Keratinocyte (primary cell): Measurements from ENCODE around the gene LHFPL6. TPM values are rescaled to one million over a fixed set of nuclear protein-coding genes. Genes with fewer than 3 reads are reported as not detected.

ENCODE experiments used
- DNase-seq: peaks from one replicate; pipeline ENCODE4 v3.0.0-alpha.2; 2011; ENCODE audit warnings: low read depth, missing footprints, low spot score
- FAIRE-seq: peaks from 2 replicates; lab custom pipeline; 2011; peaks lifted over from hg19 to GRCh38; lab: Jason Lieb, UNC
- H2AFZ ChIP-seq: 2 replicates; pipeline ENCODE4 v1.6.0; 2012; ENCODE audit warnings: low read length, control low read depth, inconsistent platforms; ENCODE audit not compliant: control insufficient read depth
- H3K27ac ChIP-seq: 2 replicates; pipeline ENCODE4 v1.5.1; 2011; ENCODE audit warnings: low read length; ENCODE audit not compliant: control insufficient read depth, insufficient read depth
- H3K27me3 ChIP-seq: 3 replicates; pipeline ENCODE4 v1.6.0; 2011; ENCODE audit warnings: low read length; ENCODE audit not compliant: control insufficient read depth, insufficient read depth; ENCODE audit errors: extremely low read depth
- H3K36me3 ChIP-seq, 2 experiments: 2 replicates in 1 of 2; 3 replicates in 1 of 2; pipeline ENCODE4 v1.5.1; 2011; ENCODE audit warnings: low read length in 2 of 2, mild to moderate bottlenecking in 1 of 2; ENCODE audit not compliant: control insufficient read depth in 2 of 2, insufficient read depth in 2 of 2; ENCODE audit errors: extremely low read depth in 1 of 2
- H3K4me1 ChIP-seq: 3 replicates; pipeline ENCODE4 v1.5.1; 2011; ENCODE audit warnings: low read length; ENCODE audit not compliant: control insufficient read depth, insufficient read depth; ENCODE audit errors: extremely low read depth
- H3K4me2 ChIP-seq: 3 replicates; pipeline ENCODE4 v1.6.0; 2011; ENCODE audit warnings: low read depth, low read length; ENCODE audit not compliant: control insufficient read depth, insufficient read depth; ENCODE audit errors: extremely low read depth
- H3K4me3 ChIP-seq, 3 experiments: fragments of 200-600 bp in 1 of 3; sonication (generic) in 1 of 3; 2 replicates in 2 of 3; 3 replicates in 1 of 3; pipeline ENCODE4 v1.5.1; 2011 to 2016; ENCODE audit warnings: low read length in 3 of 3, mild to moderate bottlenecking in 3 of 3, control low read depth in 2 of 3, inconsistent platforms in 1 of 3, low read depth in 1 of 3, mixed read lengths in 1 of 3, mixed run types in 1 of 3, moderate library complexity in 1 of 3; ENCODE audit not compliant: control insufficient read depth in 2 of 3, insufficient read depth in 2 of 3; ENCODE audit errors: extremely low read depth in 1 of 3
- H3K79me2 ChIP-seq: 2 replicates; pipeline ENCODE4 v1.6.0; 2012; ENCODE audit warnings: low read length; ENCODE audit not compliant: control insufficient read depth, insufficient read depth
- H3K9ac ChIP-seq: 3 replicates; pipeline ENCODE4 v1.6.0; 2011; ENCODE audit warnings: low read length; ENCODE audit not compliant: control insufficient read depth, insufficient read depth; ENCODE audit errors: extremely low read depth
- H3K9me1 ChIP-seq: 3 replicates; pipeline ENCODE4 v1.6.0; 2011; ENCODE audit warnings: low read length; ENCODE audit not compliant: control insufficient read depth, insufficient read depth; ENCODE audit errors: extremely low read depth
- H3K9me3 ChIP-seq: 2 replicates; pipeline ENCODE4 v1.5.1; 2012; ENCODE audit warnings: low read depth, low read length; ENCODE audit not compliant: control insufficient read depth
- H4K20me1 ChIP-seq: 3 replicates; pipeline ENCODE4 v1.6.0; 2011; ENCODE audit warnings: low read length; ENCODE audit not compliant: control insufficient read depth, insufficient read depth; ENCODE audit errors: extremely low read depth
- EZH2 ChIP-seq: IDR thresholded peaks from one replicate; pipeline ENCODE4 v1.6.1; 2012; ENCODE audit warnings: inconsistent platforms, mild to moderate bottlenecking, low read length, moderate library complexity
- dilution Hi-C: fragments of 300-500 bp; cut with MboI; formaldehyde crosslinking; loops from one replicate; pipeline ENCODE4 v1.7.0; 2020; ENCODE audit warnings: low sequenced_read_pairs; ENCODE audit not compliant: extremely low pct_ligation_motif_present
- polyA plus RNA-seq, 5 experiments: library from polyadenylated mRNA; depleted of rRNA in 3 of 5; stranded (reverse) in 3 of 5; stranded (forward) in 1 of 5; unstranded in 1 of 5; fragments of >200 nt; gene quantifications; 1 replicate in 1 of 5; 2 replicates in 3 of 5; 3 replicates in 1 of 5; pipeline versions ENCODE4 v1.2.1 to v1.2.3, GENCODE V29; 2011 to 2012; ENCODE audit warnings: missing spikeins in 2 of 5, low read depth in 1 of 5, low replicate concordance in 1 of 5
- TF ChIP-seq, protein P1 (sequence below), 3 experiments: IDR thresholded peaks in 1 of 3; conservative IDR thresholded peaks in 1 of 3; optimal IDR thresholded peaks in 1 of 3; 2 replicates in 2 of 3; 3 replicates in 1 of 3; pipeline versions ENCODE3 to v1.5.1; 2011; ENCODE audit warnings: low read length in 3 of 3, mild to moderate bottlenecking in 3 of 3, moderate library complexity in 2 of 3, control low read depth in 1 of 3, inconsistent platforms in 1 of 3; ENCODE audit not compliant: insufficient read depth in 2 of 3; ENCODE audit errors: extremely low read depth in 1 of 3

Gene LHFPL6
- polyA plus RNA-seq, 1 donor (not counting 4 experiments of a cell fraction or from before 2014, with no cell fraction given), result 15.8 TPM

DNA sequence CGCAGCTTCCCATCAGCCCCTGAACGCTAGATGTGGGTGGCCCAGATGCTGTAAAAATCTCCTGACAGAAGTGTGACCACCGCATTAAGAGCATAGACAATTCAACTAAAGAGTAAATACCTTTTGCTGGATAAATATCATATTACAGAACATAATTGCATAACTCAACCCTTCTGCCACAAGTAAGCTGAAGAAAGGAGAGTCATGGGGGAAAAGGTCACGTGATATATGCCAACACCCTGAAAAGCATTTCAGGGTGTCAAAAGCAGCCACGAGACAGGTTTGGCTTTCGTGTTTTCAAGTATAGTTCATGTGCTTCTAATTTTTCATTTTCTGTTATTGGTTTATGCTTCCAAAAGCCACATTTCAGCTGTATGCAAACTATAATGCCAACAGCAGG is 71.3 kb downstream of the LHFPL6 start:
- Histone ChIP-seq H4K20me1 (no peaks in the 10 kb centered on the region), H3K9me1 (no peaks in the 10 kb centered on the region), H3K4me2 (peak overlapping the region; percentile 33), H3K36me3 (no peaks in the 10 kb centered on the region), H3K79me2 (no peaks in the 10 kb centered on the region), H3K4me1 (peaks cover 35% of the 10 kb centered on the region), H3K27ac (no peak overlapping the region), H3K27me3 (no peaks in the 10 kb centered on the region), H3K4me3 (no peak overlapping the region), H2AFZ (peak overlapping the region; percentile 42), H3K9me3 (no peaks in the 10 kb centered on the region), H3K9ac (no peak overlapping the region)
- DNase-seq, result no peak
- TF ChIP-seq, protein P1, sequence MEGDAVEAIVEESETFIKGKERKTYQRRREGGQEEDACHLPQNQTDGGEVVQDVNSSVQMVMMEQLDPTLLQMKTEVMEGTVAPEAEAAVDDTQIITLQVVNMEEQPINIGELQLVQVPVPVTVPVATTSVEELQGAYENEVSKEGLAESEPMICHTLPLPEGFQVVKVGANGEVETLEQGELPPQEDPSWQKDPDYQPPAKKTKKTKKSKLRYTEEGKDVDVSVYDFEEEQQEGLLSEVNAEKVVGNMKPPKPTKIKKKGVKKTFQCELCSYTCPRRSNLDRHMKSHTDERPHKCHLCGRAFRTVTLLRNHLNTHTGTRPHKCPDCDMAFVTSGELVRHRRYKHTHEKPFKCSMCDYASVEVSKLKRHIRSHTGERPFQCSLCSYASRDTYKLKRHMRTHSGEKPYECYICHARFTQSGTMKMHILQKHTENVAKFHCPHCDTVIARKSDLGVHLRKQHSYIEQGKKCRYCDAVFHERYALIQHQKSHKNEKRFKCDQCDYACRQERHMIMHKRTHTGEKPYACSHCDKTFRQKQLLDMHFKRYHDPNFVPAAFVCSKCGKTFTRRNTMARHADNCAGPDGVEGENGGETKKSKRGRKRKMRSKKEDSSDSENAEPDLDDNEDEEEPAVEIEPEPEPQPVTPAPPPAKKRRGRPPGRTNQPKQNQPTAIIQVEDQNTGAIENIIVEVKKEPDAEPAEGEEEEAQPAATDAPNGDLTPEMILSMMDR (optimal IDR thresholded peaks at IDR 0.05 in 1 of 3, IDR thresholded peaks at IDR 0.05 in 1 of 3, conservative IDR thresholded peaks at IDR 0.05 in 1 of 3; ENCODE audit: extremely low read depth in 1 of 3, insufficient read depth in 2 of 3, low read length in 3 of 3), result no peak
- TF ChIP-seq EZH2, result no peak
- dilution Hi-C loops, result no loop called here
- FAIRE-seq, result peak; percentile 77

DNA sequence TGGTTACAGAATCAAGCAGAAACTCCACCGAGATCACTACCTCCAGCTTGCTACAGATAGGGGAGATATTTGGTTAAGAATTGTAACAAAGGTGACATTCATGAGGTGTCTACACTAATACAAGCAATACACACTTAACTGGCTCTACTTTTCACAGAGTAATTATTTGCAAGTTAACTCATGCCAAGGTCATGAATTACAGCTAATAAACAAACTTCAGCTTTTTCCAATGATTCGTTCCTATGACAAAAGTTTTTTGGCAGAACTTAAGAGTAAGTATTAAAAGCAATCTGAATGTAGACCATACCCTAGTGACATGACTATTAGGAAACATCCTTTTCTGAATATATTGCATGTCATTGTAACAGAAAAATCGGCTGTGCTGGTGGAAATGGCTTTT is 72.1 kb downstream of the LHFPL6 start:
- Histone ChIP-seq H3K79me2 (peaks cover 2% of the 10 kb centered on the region), H4K20me1 (no peaks in the 10 kb centered on the region), H3K4me1 (peaks cover 31% of the 10 kb centered on the region), H3K36me3 (no peaks in the 10 kb centered on the region), H3K4me2 (no peak overlapping the region), H3K9ac (no peak overlapping the region), H2AFZ (no peak overlapping the region), H3K27ac (no peak overlapping the region), H3K27me3 (no peaks in the 10 kb centered on the region), H3K4me3 (no peak overlapping the region), H3K9me1 (no peaks in the 10 kb centered on the region), H3K9me3 (no peaks in the 10 kb centered on the region)
- FAIRE-seq, result no peak
- no peak for TF ChIP-seq EZH2
- TF ChIP-seq, protein P1 (optimal IDR thresholded peaks at IDR 0.05 in 1 of 3, IDR thresholded peaks at IDR 0.05 in 1 of 3, conservative IDR thresholded peaks at IDR 0.05 in 1 of 3; ENCODE audit: extremely low read depth in 1 of 3, insufficient read depth in 2 of 3, low read length in 3 of 3), result no peak
- no peak for DNase-seq
- dilution Hi-C loops, result no loop called here
